Measurements from ENCODE around the gene WFS1.

Gene WFS1

GRCh38 chr4:6349896-6350603 lies 80.4 kb downstream of the WFS1 start:
- H3K4me3 ChIP-seq (replicated peaks; ENCODE audit: low read depth, low read length): no peak overlapping the region
- no peak for TF ChIP-seq CTCF (IDR thresholded peaks at IDR 0.05; ENCODE audit: low read depth, low read length, missing control alignments)
- no peak for DNase-seq (ENCODE audit: extremely low read depth, low read depth)

- DNase-seq (ENCODE audit: extremely low read depth, low read depth): no peak
- H3K4me3 ChIP-seq (replicated peaks; ENCODE audit: low read depth, low read length): no peak overlapping the region
- TF ChIP-seq CTCF (IDR thresholded peaks at IDR 0.05; ENCODE audit: low read depth, low read length, missing control alignments): no peak
Measured at GRCh38 chr4:6350646-6351045, 81.0 kb downstream of the WFS1 start.

GRCh38 chr4:6351246-6352000 lies 81.8 kb downstream of the WFS1 start:
- TF ChIP-seq CTCF (IDR thresholded peaks at IDR 0.05; ENCODE audit: low read depth, low read length, missing control alignments): no peak
- DNase-seq (ENCODE audit: extremely low read depth, low read depth): no peak
- H3K4me3 ChIP-seq (replicated peaks; ENCODE audit: low read depth, low read length): no peak overlapping the region

- H3K4me3 ChIP-seq (replicated peaks; ENCODE audit: low read depth, low read length): no peak overlapping the region
- TF ChIP-seq CTCF (IDR thresholded peaks at IDR 0.05; ENCODE audit: low read depth, low read length, missing control alignments): no peak
- DNase-seq (ENCODE audit: extremely low read depth, low read depth): no peak
Measured at GRCh38 chr4:6352031-6352692, 82.5 kb downstream of the WFS1 start.

All from HFF-Myc (cell line).